Thyroid gland (tissue), 4 donors: ENCODE measurements around the gene LDLRAD4. TPM values are rescaled to one million over a fixed set of nuclear protein-coding genes. Genes with fewer than 3 reads are reported as not detected.

Experiments used
- DNase-seq, 2 donors: peaks; one replicate each; pipeline ENCODE4 v3.0.0-alpha.2; 2019
- H3K27ac ChIP-seq, 3 donors: fragments of 200-600 bp; sonication (generic); 1 replicate in 2 of 3; 2 replicates in 1 of 3; pipeline ENCODE4 v1.5.1; 2016 to 2019; ENCODE audit warnings: mild to moderate bottlenecking in 1 of 3, moderate library complexity in 1 of 3
- H3K27me3 ChIP-seq: fragments of 200-600 bp; sonication (generic); one replicate; pipeline ENCODE4 v1.5.1; 2019
- H3K36me3 ChIP-seq, 2 donors: fragments of 200-600 bp; sonication (generic); one replicate each; pipeline ENCODE4 v1.5.1; 2016 to 2019
- H3K4me1 ChIP-seq, 2 donors: fragments of 200-600 bp; sonication (generic); one replicate each; pipeline ENCODE4 v1.5.1; 2017 to 2019
- H3K4me3 ChIP-seq, 3 donors: fragments of 200-600 bp; sonication (generic); replicated peaks in 1 of 3; 1 replicate in 2 of 3; 2 replicates in 1 of 3; pipeline ENCODE4 v1.5.1; 2016; ENCODE audit warnings: mild to moderate bottlenecking in 1 of 3
- H3K9me3 ChIP-seq: fragments of 200-600 bp; sonication (generic); one replicate; pipeline ENCODE4 v1.5.1; 2017
- CTCF ChIP-seq, 6 experiments: fragments of 200-600 bp in 3 of 6; fragments of 450-650 bp in 3 of 6; sonication (generic) in 3 of 6; IDR thresholded peaks; one replicate each; pipeline ENCODE4 v1.5.1; 2016 to 2019; ENCODE audit warnings: antibody characterized with exemption in 6 of 6, mild to moderate bottlenecking in 2 of 6, inconsistent platforms in 1 of 6, moderate library complexity in 1 of 6
- POLR2A ChIP-seq, 2 donors: fragments of 450-650 bp; IDR thresholded peaks; one replicate each; pipeline ENCODE4 v1.6.1; 2017; ENCODE audit warnings: antibody characterized with exemption in 2 of 2, mild to moderate bottlenecking in 2 of 2, moderate library complexity in 1 of 2
- WGBS, 2 donors: methylation state at CpG; one replicate each; pipeline ENCODE4 v1.1.5; 2017; 5-methylcytosine and 5-hydroxymethylcytosine counted together
- intact Hi-C: fragments of 100-400 bp; cut with DNase I; formaldehyde crosslinking; loops from one replicate; pipeline ENCODE4 v1.15.1; 2023
- total RNA-seq, 4 donors: library from RNA; depleted of rRNA; stranded (reverse); fragments of >200 nt; gene quantifications; one replicate each; pipeline ENCODE4 v1.2.3, GENCODE V29; 2016

The LDLRAD4 gene
- total RNA-seq, 4 donors from 2014 or later: 23.7 to 35.7 (median 29.7) TPM

DNA sequence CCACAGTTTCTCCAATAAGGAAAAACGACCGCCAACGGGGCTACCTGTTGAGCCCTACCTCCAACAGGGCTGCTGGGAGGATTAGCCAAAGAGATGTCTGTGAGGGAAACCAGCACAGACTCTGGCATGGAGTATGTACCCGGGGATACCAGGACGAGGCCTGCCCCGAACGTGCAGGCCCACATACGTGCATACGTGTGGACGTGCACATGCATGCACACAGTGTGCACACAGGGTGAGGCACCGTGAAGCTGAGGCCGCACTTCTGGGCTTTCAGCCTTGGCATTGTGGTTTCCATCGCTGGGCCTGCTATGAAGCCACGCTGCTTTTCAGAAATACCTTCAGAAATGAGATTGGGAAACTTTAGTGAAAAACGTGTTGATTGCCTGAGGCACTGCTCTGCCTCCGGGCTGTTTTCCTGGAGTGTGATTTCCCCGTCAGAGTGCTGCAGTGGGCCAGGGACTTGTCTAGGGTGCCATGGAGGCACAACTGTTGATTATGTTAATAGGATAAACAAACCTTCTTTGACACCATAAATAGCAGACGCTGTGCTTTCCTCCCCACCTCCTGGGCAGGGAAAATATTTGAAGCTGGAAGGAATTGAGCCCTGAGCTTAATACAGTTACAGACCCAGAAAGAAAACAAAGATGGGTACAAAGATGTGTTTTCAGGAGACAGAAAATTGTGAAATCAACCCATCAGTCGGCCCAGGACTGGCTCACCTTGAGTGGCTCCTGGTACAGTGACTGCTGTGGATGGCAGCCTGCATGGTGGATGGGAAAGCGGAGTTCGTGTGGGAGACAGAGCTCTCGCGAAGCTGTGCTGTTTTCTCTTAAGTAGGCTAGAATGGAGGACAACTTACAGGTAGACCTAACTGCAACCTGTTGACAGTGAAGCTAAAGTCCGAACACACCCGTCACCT is 325.5 kb downstream of the LDLRAD4 start:
- Histone ChIP-seq H3K27ac (no peak overlapping the region), H3K27me3 (no peaks in the 10 kb centered on the region), H3K9me3 (no peaks in the 10 kb centered on the region), H3K4me3 (no peak overlapping the region), H3K36me3 (no peaks in the 10 kb centered on the region), H3K4me1 (peaks cover 28 to 44% of the 10 kb centered on the region in 2 donors)
- WGBS, 2 donors: 95% methylated on average over 25 of the region's 25 CpGs
- DNase-seq: no peak
- intact Hi-C loops: loop anchor here (10.0 kb wide), 1 partner anchor 181 kb away; the partner anchor contains the start of genes FAM210A and RNMT
- TF ChIP-seq POLR2A (IDR thresholded peaks at IDR 0.05): no peak
- TF ChIP-seq CTCF (IDR thresholded peaks at IDR 0.05): no peak

DNA sequence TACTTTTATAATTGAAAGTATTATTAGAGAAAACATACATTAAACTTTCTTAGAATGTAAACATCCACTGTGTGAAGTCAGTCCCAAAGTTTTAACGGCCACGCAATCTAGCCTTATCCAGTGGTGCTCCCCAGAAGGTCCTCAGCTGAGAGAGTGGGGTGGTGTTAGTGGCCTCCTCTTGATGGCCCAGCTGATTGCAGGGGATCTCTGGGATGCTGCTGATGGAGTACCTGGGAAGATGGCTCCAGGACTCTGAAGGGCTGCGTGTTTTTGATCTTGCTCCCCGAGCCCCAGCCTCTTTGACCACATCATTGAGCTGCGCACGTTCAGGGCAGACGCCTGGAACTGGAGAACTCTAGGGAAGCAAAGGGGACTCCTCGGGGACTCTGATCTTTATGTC is 326.4 kb downstream of the LDLRAD4 start:
- no peaks in the 10 kb centered on the region for H3K27me3 ChIP-seq
- 98 to 99% methylated on average over 8 of the region's 8 CpGs for WGBS, 2 donors
- H3K9me3 ChIP-seq: no peaks in the 10 kb centered on the region
- H3K27ac ChIP-seq: no peak overlapping the region
- no peak for TF ChIP-seq POLR2A (IDR thresholded peaks at IDR 0.05)
- no peak for TF ChIP-seq CTCF (IDR thresholded peaks at IDR 0.05)
- DNase-seq: no peak
- no peak overlapping the region for H3K4me3 ChIP-seq
- H3K36me3 ChIP-seq: no peaks in the 10 kb centered on the region
- intact Hi-C loops: loop anchor here (10.0 kb wide), 1 partner anchor 180 kb away; the partner anchor contains the start of genes FAM210A and RNMT
- H3K4me1 ChIP-seq: peaks cover 21 to 35% of the 10 kb centered on the region in 2 donors

GRCh38 chr18:13545514-13545913 is 327.0 kb downstream of the LDLRAD4 start:
- H3K27me3 ChIP-seq: no peaks in the 10 kb centered on the region
- no peak overlapping the region for H3K4me3 ChIP-seq
- H3K27ac ChIP-seq: no peak overlapping the region
- 98 to 99% methylated on average over 4 of the region's 4 CpGs for WGBS, 2 donors
- H3K4me1 ChIP-seq: peaks cover 15 to 31% of the 10 kb centered on the region in 2 donors
- no peak for TF ChIP-seq POLR2A (IDR thresholded peaks at IDR 0.05)
- no peak for TF ChIP-seq CTCF (IDR thresholded peaks at IDR 0.05)
- no peaks in the 10 kb centered on the region for H3K9me3 ChIP-seq
- intact Hi-C loops: loop anchor here (10.0 kb wide), 1 partner anchor 179 kb away; the partner anchor contains the start of genes FAM210A and RNMT
- H3K36me3 ChIP-seq: no peaks in the 10 kb centered on the region
- DNase-seq: no peak

GRCh38 chr18:13545955-13546354 is 327.4 kb downstream of the LDLRAD4 start:
- DNase-seq: no peak
- 57 to 79% methylated on average over 4 of the region's 4 CpGs for WGBS, 2 donors
- intact Hi-C loops: loop anchor here (10.0 kb wide), 1 partner anchor 179 kb away; the partner anchor contains the start of genes FAM210A and RNMT
- H3K9me3 ChIP-seq: no peaks in the 10 kb centered on the region
- TF ChIP-seq CTCF (IDR thresholded peaks at IDR 0.05) (no peak), POLR2A (IDR thresholded peaks at IDR 0.05) (no peak)
- H3K27me3 ChIP-seq: no peaks in the 10 kb centered on the region
- no peak overlapping the region for H3K4me3 ChIP-seq
- peaks cover 11 to 29% of the 10 kb centered on the region in 2 donors for H3K4me1 ChIP-seq
- no peaks in the 10 kb centered on the region for H3K36me3 ChIP-seq
- H3K27ac ChIP-seq: peak overlapping the region in 1 of 3 donors; percentile 55

- Histone ChIP-seq H3K36me3 (no peaks in the 10 kb centered on the region), H3K4me3 (no peak overlapping the region), H3K4me1 (peaks cover 9 to 34% of the 10 kb centered on the region in 2 donors), H3K9me3 (no peaks in the 10 kb centered on the region), H3K27ac (peak overlapping the region; percentile 14 to 55 (median 25)), H3K27me3 (no peaks in the 10 kb centered on the region)
- no peak for DNase-seq
- 93 to 96% methylated on average over 8 of the region's 8 CpGs for WGBS, 2 donors
- TF ChIP-seq CTCF (IDR thresholded peaks at IDR 0.05): no peak
- TF ChIP-seq POLR2A (IDR thresholded peaks at IDR 0.05): no peak
- intact Hi-C loops: loop anchor here (10.0 kb wide), 1 partner anchor 178 kb away; the partner anchor contains the start of genes FAM210A and RNMT
These were observed 328.1 kb downstream of the LDLRAD4 start for GRCh38 chr18:13546638-13547037.
